Right ventricle myocardium superior (tissue), 1 donor: ENCODE measurements around the gene YPEL3. TPM values are rescaled to one million over a fixed set of nuclear protein-coding genes. Genes with fewer than 3 reads are reported as not detected.
"Not testable (repeated sequence)": the region's sequence is repeated elsewhere in the genome, so short reads cannot be mapped to it uniquely, and the experiment has no call there.

Experiments
- ATAC-seq: fragments of 200-7000 bp; cut with Tn5 transposase; one replicate; pipeline ENCODE4 v1.9.1; 2020; ENCODE audit warnings: mild to moderate bottlenecking; ENCODE audit not compliant: poor library complexity
- DNase-seq: peaks from one replicate; pipeline ENCODE4 v3.0.0-alpha.2; 2020
- intact Hi-C: fragments of 100-400 bp; cut with DNase I; formaldehyde crosslinking; loops from one replicate; pipeline ENCODE4 v1.11.2; 2022
- total RNA-seq: library from RNA; stranded (reverse); fragmentation: NEBNext Ultra II Directional; extraction: Animal tissue kit (Norgen Biotek cat#: 25700); gene quantifications from one replicate; pipeline ENCODE4 v1.2.1, GENCODE V29; 2021
- donor health status: DM: no; HTN: yes; CAD: no; lungs with severe emphysema.

The YPEL3 gene
- total RNA-seq, 1 donor from 2014 or later, result 64.1 TPM

- intact Hi-C loops, result no loop called here
- no peak for DNase-seq
- ATAC-seq, result no peak
Measured at GRCh38 chr16:30120340-30121105, 24.5 kb upstream of the YPEL3 start.

GRCh38 chr16:30119428-30119827 lies 23.4 kb upstream of the YPEL3 start:
- no peak for DNase-seq
- intact Hi-C loops, result no loop called here
- ATAC-seq, result no peak

- intact Hi-C loops, result no loop called here
- DNase-seq, result no peak
- ATAC-seq, result no peak
Measured at GRCh38 chr16:30117768-30118167, 21.8 kb upstream of the YPEL3 start.

- intact Hi-C loops, result no loop called here
- no peak for ATAC-seq
- no peak for DNase-seq
Measured at GRCh38 chr16:30116291-30117207, 20.5 kb upstream of the YPEL3 start.

- intact Hi-C loops, result no loop called here
- no peak for DNase-seq
- ATAC-seq, result peak; percentile 27
Measured at GRCh38 chr16:30115238-30115637, 19.2 kb upstream of the YPEL3 start.

GRCh38 chr16:30114833-30115232 lies 18.8 kb upstream of the YPEL3 start:
- DNase-seq, ATAC-seq, intact Hi-C loops: not testable (repeated sequence)

GRCh38 chr16:30114411-30114810 lies 18.4 kb upstream of the YPEL3 start:
- no peak for DNase-seq
- intact Hi-C loops, result no loop called here
- no peak for ATAC-seq

- ATAC-seq (no peak), DNase-seq (no peak)
- intact Hi-C loops, result no loop called here
Measured at GRCh38 chr16:30113711-30114333, 17.8 kb upstream of the YPEL3 start.

- peak; percentile 79 for DNase-seq
- intact Hi-C loops, result no loop called here
- peak; percentile 80 for ATAC-seq
Measured at GRCh38 chr16:30113031-30113710, 17.2 kb upstream of the YPEL3 start, which contains the start of gene GDPD3. Gene GDPD3, minus strand, starts transcription at chr16:30113537. Its CDS starts 59 bp downstream, at chr16:30113478.

GRCh38 chr16:30112197-30113030 lies 16.4 kb upstream of the YPEL3 start:
- ATAC-seq, result peak; percentile 50
- DNase-seq, result peak; percentile 80
- intact Hi-C loops, result no loop called here

GRCh38 chr16:30110661-30111060 lies 14.6 kb upstream of the YPEL3 start:
- no peak for ATAC-seq
- intact Hi-C loops, result no loop called here
- no peak for DNase-seq

GRCh38 chr16:30108059-30108850 lies 12.2 kb upstream of the YPEL3 start:
- DNase-seq, result no peak
- intact Hi-C loops, result no loop called here
- no peak for ATAC-seq

- ATAC-seq, result no peak
- intact Hi-C loops, result no loop called here
- peak; percentile 12 for DNase-seq
Measured at GRCh38 chr16:30104492-30104891, 8.5 kb upstream of the YPEL3 start.

- ATAC-seq, result no peak
- intact Hi-C loops, result no loop called here
- peak; percentile 9 for DNase-seq
Measured at GRCh38 chr16:30104090-30104489, 8.1 kb upstream of the YPEL3 start.

- intact Hi-C loops, result loop anchor here (10.0 kb wide), 1 partner anchor 318 kb away; no protein-coding TSS in a partner anchor
- no peak for ATAC-seq
- DNase-seq, result peak; percentile 24
Measured at GRCh38 chr16:30096862-30097563, 1.0 kb upstream of the YPEL3 start.
